ENCODE measurements around the gene DNAAF3. TPM values are rescaled to one million over a fixed set of nuclear protein-coding genes. Genes with fewer than 3 reads are reported as not detected.
"Not testable (repeated sequence)": the region's sequence is repeated elsewhere in the genome, so short reads cannot be mapped to it uniquely, and the experiment has no call there.

DNAAF3 gene
- total RNA-seq, 1 experiment from 2014 or later = 13.1 TPM

GRCh38 chr19:55173186-55173713 lies 6.8 kb upstream of the DNAAF3 start:
- CTCF ChIA-PET = interaction anchor here (0.6 to 2.4 kb wide), 6 partner anchors 9 to 210 kb away, joined by 3 to 9 read pairs (median 4); partner anchors contain the start of gene PTPRH
- BruUV-seq (replicated peaks) = no TSS peak
- intact Hi-C loops (cut with micrococcal nuclease; ENCODE audit: unreplicated experiment) = loop anchor here (10.0 kb wide), 1 partner anchor 82 kb away; the partner anchor contains the start of gene PPP6R1
- no peaks in the 10 kb centered on the region for H3K9me3 Mint-ChIP-seq (ENCODE audit: low read depth, unreplicated experiment)
- peaks cover 23% of the 10 kb centered on the region for H3K36me3 Mint-ChIP-seq (ENCODE audit: insufficient read depth, unreplicated experiment)
- peaks cover 64% of the 10 kb centered on the region for H3K27me3 Mint-ChIP-seq (ENCODE audit: unreplicated experiment)
- peak overlapping the region; percentile 84 for H3K4me3 Mint-ChIP-seq (ENCODE audit: low read depth, unreplicated experiment)
- DNase-seq = no peak
- peaks cover 25% of the 10 kb centered on the region for H3K4me1 Mint-ChIP-seq (ENCODE audit: low read depth, unreplicated experiment)
- TF ChIP-seq CTCF (IDR thresholded peaks at IDR 0.05; ENCODE audit: unreplicated experiment) = no peak
- peak overlapping the region; percentile 1 for H3K27ac Mint-ChIP-seq (ENCODE audit: unreplicated experiment)

- BruUV-seq (replicated peaks) = no TSS peak
- Mint-ChIP-seq H3K9me3 (ENCODE audit: low read depth, unreplicated experiment) (no peaks in the 10 kb centered on the region), H3K27ac (ENCODE audit: unreplicated experiment) (peak overlapping the region; percentile 1), H3K36me3 (ENCODE audit: insufficient read depth, unreplicated experiment) (peaks cover 23% of the 10 kb centered on the region), H3K4me3 (ENCODE audit: low read depth, unreplicated experiment) (peak overlapping the region; percentile 84), H3K27me3 (ENCODE audit: unreplicated experiment) (peaks cover 59% of the 10 kb centered on the region), H3K4me1 (ENCODE audit: low read depth, unreplicated experiment) (peaks cover 23% of the 10 kb centered on the region)
- no peak for DNase-seq
- no peak for TF ChIP-seq CTCF (IDR thresholded peaks at IDR 0.05; ENCODE audit: unreplicated experiment)
- CTCF ChIA-PET = interaction anchor here (1.6 to 2.4 kb wide), 2 partner anchors 12 to 26 kb away, joined by 4 to 7 read pairs; no protein-coding TSS in a partner anchor
- intact Hi-C loops (cut with micrococcal nuclease; ENCODE audit: unreplicated experiment) = loop anchor here (10.0 kb wide), 1 partner anchor 82 kb away; the partner anchor contains the start of gene PPP6R1
These were observed 6.3 kb upstream of the DNAAF3 start for GRCh38 chr19:55172741-55173140.

GRCh38 chr19:55172318-55172717 lies 5.9 kb upstream of the DNAAF3 start:
- Mint-ChIP-seq H3K27me3 (ENCODE audit: unreplicated experiment) (peaks cover 54% of the 10 kb centered on the region), H3K36me3 (ENCODE audit: insufficient read depth, unreplicated experiment) (peaks cover 23% of the 10 kb centered on the region), H3K4me1 (ENCODE audit: low read depth, unreplicated experiment) (peaks cover 23% of the 10 kb centered on the region), H3K27ac (ENCODE audit: unreplicated experiment) (peak overlapping the region; percentile 1), H3K4me3 (ENCODE audit: low read depth, unreplicated experiment) (peak overlapping the region; percentile 84)
- H3K9me3 Mint-ChIP-seq (ENCODE audit: low read depth, unreplicated experiment); CTCF ChIA-PET; BruUV-seq (replicated peaks); DNase-seq: not testable (repeated sequence)
- intact Hi-C loops (cut with micrococcal nuclease; ENCODE audit: unreplicated experiment) = loop anchor here (10.0 kb wide), 1 partner anchor 82 kb away; the partner anchor contains the start of gene PPP6R1

GRCh38 chr19:55171440-55171839 lies 5.0 kb upstream of the DNAAF3 start:
- H3K36me3 Mint-ChIP-seq (ENCODE audit: insufficient read depth, unreplicated experiment) = peaks cover 31% of the 10 kb centered on the region
- H3K9me3 Mint-ChIP-seq (ENCODE audit: low read depth, unreplicated experiment) = no peaks in the 10 kb centered on the region
- TF ChIP-seq CTCF (IDR thresholded peaks at IDR 0.05; ENCODE audit: unreplicated experiment) = no peak
- peak overlapping the region; percentile 84 for H3K4me3 Mint-ChIP-seq (ENCODE audit: low read depth, unreplicated experiment)
- peaks cover 23% of the 10 kb centered on the region for H3K4me1 Mint-ChIP-seq (ENCODE audit: low read depth, unreplicated experiment)
- no TSS peak for BruUV-seq (replicated peaks)
- DNase-seq = no peak
- CTCF ChIA-PET = interaction anchor here (0.6 to 0.9 kb wide), 2 partner anchors 8 to 117 kb away, joined by 3 read pairs; partner anchors contain the start of gene SYT5
- H3K27me3 Mint-ChIP-seq (ENCODE audit: unreplicated experiment) = peaks cover 46% of the 10 kb centered on the region
- intact Hi-C loops (cut with micrococcal nuclease; ENCODE audit: unreplicated experiment) = loop anchor here (10.0 kb wide), 1 partner anchor 83 kb away; the partner anchor contains the start of gene PPP6R1
- no peak overlapping the region for H3K27ac Mint-ChIP-seq (ENCODE audit: unreplicated experiment)

- no peak overlapping the region for H3K27ac Mint-ChIP-seq (ENCODE audit: unreplicated experiment)
- peaks cover 41% of the 10 kb centered on the region for H3K27me3 Mint-ChIP-seq (ENCODE audit: unreplicated experiment)
- CTCF ChIA-PET = no interaction called here
- peaks cover 23% of the 10 kb centered on the region for H3K4me1 Mint-ChIP-seq (ENCODE audit: low read depth, unreplicated experiment)
- H3K9me3 Mint-ChIP-seq (ENCODE audit: low read depth, unreplicated experiment) = no peaks in the 10 kb centered on the region
- peaks cover 41% of the 10 kb centered on the region for H3K36me3 Mint-ChIP-seq (ENCODE audit: insufficient read depth, unreplicated experiment)
- no peak for TF ChIP-seq CTCF (IDR thresholded peaks at IDR 0.05; ENCODE audit: unreplicated experiment)
- DNase-seq = no peak
- BruUV-seq (replicated peaks) = no TSS peak
- no peak overlapping the region for H3K4me3 Mint-ChIP-seq (ENCODE audit: low read depth, unreplicated experiment)
- intact Hi-C loops (cut with micrococcal nuclease; ENCODE audit: unreplicated experiment) = no loop called here
These were observed 2.7 kb upstream of the DNAAF3 start for GRCh38 chr19:55169136-55169535.

Data from Calu3 (cell line).